Brain pericyte (primary cell): ENCODE results near the gene TARBP1.
"Not testable (repeated sequence)": the region's sequence is repeated elsewhere in the genome, so short reads cannot be mapped to it uniquely, and the experiment has no call there.

Experiments
- DNase-seq: peaks from one replicate; pipeline ENCODE4 v3.0.0-alpha.2; 2012; ENCODE audit warnings: low read depth, low spot score

TARBP1 gene

GRCh38 chr1:234437423-234438171, 41.4 kb downstream of the TARBP1 start:
- DNase-seq = no peak

DNA sequence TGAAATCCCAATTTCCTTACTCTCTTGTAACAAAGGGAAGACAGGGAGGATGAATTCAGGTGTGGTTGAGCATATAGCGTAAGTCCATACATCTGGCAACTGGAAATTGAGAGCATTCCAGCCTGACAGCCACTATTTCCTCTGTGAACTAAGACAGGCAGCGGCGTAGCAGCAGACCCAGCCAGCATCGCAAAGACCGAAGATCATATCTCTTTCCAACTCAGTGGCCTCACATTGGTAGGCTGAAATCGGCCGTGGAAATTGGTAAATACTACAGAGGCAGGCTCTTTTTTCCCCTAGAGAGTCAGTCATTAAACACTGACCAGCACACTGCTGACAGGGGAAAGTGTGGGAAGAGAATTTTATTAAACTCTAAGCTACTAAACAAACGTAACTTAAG, 43.4 kb downstream of the TARBP1 start:
- no peak for DNase-seq

- DNase-seq = no peak
Measured at GRCh38 chr1:234434706-234435105, 44.3 kb downstream of the TARBP1 start.

GRCh38 chr1:234433563-234434285, 45.3 kb downstream of the TARBP1 start:
- no peak for DNase-seq

GRCh38 chr1:234431255-234431654, 47.7 kb downstream of the TARBP1 start:
- no peak for DNase-seq

DNA sequence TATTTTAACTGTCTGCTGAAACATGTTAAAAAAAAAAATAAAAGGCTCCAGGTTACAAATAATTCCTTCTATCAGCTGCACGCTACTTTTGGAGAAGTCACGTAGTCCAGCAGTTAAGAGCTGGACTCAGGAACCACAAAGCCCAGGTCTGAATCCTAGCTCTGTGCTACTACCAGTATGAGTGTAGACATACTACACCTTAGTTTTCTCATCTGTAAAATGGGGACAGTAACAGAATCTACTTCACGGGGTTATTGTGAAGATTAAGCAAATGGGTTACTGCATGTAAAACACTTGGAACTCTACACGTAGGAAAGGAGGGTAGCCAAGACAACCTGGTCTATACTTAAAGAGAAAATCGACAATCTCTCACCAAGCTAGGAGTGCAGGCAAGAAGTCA, 48.3 kb downstream of the TARBP1 start:
- DNase-seq = no peak

- DNase-seq = no peak
Measured at GRCh38 chr1:234429434-234429806, 49.6 kb downstream of the TARBP1 start.

- no peak for DNase-seq
Measured at GRCh38 chr1:234427950-234428646, 50.9 kb downstream of the TARBP1 start.

GRCh38 chr1:234413990-234414389, 65.0 kb downstream of the TARBP1 start:
- no peak for DNase-seq

DNA sequence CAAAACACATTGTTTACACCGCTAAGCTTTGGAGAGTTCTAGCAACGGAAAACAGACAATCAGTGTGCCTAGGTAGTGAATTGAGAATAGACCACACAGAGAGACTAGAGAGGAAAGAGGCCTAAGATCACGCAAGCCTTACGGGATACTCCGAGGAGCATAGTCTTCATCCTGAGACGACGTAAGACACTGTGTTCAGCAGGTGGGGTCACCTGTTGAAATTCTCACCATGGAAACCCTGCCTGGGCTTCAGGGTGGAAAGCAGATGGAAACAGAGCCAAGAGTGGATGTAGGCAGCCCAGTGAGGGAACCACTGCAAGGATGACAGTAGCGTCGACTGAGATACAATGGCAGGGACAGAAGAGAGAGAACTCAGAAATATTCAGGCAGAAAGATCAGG, 65.5 kb downstream of the TARBP1 start:
- no peak for DNase-seq

- DNase-seq = no peak
Measured at GRCh38 chr1:234412830-234413229, 66.1 kb downstream of the TARBP1 start.

- no peak for DNase-seq
Measured at GRCh38 chr1:234409328-234409727, 69.7 kb downstream of the TARBP1 start.

- no peak for DNase-seq
Measured at GRCh38 chr1:234408757-234409156, 70.2 kb downstream of the TARBP1 start.

- DNase-seq = no peak
Measured at GRCh38 chr1:234406871-234407270, 72.1 kb downstream of the TARBP1 start.

DNA sequence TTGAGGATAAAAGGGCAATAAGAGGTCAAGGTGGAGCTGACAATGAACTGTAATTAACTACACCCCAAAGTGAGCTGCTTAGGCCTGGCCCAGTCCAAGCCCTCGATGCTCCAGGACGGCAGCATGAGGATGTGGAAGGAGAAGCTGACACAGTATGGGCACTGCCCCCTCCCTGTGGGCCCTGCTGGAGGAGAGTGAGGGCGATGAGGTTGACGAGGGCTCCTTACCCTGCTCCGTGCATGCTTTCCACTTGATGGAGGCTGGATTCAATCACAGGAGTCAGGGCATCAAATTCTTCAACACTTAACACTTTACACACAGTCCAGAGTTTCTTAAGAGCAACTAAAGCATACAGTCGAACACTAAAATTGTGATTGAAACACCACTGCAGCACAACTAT, 73.3 kb downstream of the TARBP1 start:
- DNase-seq = no peak

DNA sequence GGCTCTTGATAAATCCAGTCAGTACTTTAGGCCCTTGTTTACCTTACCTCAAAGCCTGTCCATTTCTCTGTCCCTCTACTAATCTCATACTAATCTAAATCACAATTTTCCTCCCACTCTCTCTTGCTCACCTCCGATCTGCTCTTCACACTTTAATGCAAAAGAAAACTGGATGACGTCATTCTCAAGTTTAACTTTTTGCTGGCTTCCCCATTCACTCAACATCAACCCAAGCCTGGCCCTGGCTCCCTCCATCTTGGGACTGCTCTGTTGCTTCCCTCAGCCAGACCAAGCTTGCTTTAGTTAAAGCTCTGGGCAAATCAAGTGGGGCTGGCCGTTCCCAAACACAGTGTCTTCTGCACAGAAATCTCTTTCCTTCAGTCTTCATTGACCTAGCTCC, 76.0 kb downstream of the TARBP1 start:
- no peak for DNase-seq

DNA sequence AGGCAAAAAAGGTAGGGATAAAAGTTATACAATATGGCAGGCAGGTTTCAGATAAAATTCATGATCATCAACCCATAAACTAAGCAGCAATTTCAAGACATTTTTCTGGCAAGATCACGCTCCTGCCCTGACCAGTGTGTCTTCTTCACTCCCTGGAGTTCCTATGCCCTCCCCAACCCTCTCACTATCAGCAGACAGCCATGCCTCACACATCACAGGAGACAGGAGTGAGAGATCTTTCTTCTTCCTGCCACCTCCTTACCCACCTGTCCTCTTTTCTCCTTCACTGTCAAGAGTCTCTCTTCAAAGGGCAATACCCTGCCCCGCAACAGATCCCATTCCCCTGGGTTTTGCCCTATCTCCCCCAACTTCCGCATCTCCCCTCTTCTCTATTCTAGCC, 77.3 kb downstream of the TARBP1 start:
- DNase-seq = no peak

DNA sequence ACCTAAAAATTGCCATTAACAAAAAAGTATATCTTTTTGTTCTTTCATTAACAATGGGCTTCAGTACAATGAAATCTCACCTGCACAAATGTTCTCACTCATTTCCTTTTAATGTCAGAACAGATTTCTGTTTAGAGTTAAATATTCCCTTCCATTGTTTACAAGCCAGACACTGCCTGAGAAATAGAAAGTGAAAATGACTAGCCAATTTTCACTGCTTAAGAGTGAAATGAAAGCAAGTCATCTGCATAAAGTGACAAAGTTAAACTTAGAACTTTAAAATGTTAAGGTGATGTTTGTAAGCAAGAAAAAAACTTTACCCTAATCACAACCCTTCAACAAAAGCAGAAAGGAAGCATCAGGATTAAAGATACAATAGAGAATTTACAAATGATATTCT, 78.2 kb downstream of the TARBP1 start:
- DNase-seq = no peak

- DNase-seq = not testable (repeated sequence)
Measured at GRCh38 chr1:234399515-234399914, 79.5 kb downstream of the TARBP1 start.

GRCh38 chr1:234398849-234399381, 80.1 kb downstream of the TARBP1 start:
- no peak for DNase-seq

DNA sequence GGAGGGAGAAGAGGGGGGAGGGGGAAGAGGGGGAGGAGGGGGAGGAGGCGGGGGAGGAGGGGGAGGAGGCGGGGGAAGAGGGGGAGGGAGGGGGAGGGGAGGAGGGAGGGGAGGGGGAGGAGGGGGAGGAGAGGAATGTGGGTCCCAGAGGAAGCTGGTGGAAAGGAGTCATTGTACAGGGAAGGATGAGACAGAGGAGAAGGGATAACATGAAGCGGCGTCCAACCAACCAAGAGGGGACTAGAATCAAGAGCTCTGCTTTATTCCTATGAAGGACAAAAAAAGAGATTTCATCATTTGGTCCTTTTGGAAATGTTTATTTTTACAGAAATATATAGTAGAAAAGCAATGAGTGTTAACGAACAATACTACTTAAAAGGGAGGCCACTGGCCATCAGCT, 81.2 kb downstream of the TARBP1 start:
- DNase-seq = no peak

DNA sequence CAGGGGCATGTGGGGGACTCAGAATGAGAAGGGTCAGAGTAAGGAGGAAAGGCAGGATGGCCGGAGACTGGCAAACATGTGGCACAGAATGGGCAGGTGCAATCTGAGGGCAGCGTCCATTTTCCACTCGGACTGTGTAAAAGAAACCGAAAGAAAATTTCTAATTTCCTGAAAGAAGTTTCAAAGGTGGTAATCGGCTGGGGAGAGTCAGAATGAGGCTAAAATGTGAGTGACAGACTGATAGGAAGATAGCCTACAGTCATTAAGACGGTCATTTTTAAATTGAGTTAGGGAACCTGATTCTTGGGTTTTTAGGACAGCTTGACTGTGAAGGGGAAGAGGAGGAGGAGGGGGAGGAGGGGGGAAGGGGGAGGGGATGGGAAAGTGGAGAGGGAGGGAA, 82.1 kb downstream of the TARBP1 start:
- no peak for DNase-seq
